Measurements from ENCODE around the gene CST3.

DNA sequence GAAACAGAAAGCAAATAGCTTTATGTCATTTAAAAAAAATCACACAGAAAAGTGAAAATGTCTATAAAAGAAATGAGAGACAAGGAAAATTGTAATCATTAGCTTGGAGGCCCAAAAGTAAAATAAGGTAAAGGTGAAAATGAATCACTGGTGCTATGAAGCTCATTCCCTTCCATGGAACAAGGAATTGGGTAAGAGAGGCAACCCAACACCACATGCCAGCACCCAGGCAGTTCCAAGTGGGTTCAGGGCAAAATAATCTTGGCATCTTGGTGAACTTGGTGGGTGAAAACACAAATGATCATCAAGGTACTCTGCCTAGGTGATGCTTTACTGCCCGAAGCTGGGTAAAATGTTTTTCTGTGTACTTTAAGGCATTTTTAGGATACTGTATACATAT, 34.4 kb upstream of the CST3 start:
- TF ChIP-seq, protein P1, sequence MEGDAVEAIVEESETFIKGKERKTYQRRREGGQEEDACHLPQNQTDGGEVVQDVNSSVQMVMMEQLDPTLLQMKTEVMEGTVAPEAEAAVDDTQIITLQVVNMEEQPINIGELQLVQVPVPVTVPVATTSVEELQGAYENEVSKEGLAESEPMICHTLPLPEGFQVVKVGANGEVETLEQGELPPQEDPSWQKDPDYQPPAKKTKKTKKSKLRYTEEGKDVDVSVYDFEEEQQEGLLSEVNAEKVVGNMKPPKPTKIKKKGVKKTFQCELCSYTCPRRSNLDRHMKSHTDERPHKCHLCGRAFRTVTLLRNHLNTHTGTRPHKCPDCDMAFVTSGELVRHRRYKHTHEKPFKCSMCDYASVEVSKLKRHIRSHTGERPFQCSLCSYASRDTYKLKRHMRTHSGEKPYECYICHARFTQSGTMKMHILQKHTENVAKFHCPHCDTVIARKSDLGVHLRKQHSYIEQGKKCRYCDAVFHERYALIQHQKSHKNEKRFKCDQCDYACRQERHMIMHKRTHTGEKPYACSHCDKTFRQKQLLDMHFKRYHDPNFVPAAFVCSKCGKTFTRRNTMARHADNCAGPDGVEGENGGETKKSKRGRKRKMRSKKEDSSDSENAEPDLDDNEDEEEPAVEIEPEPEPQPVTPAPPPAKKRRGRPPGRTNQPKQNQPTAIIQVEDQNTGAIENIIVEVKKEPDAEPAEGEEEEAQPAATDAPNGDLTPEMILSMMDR (IDR thresholded peaks at IDR 0.05; ENCODE audit: borderline replicate concordance, extremely low read depth, low read length, poor library complexity, severe bottlenecking): no peak
- no peak for TF ChIP-seq EZH2 (IDR thresholded peaks at IDR 0.05; ENCODE audit: borderline replicate concordance, low read depth, low read length, severe bottlenecking)

Data from DND-41 (cell line).